Measurements from ENCODE around the gene INPP5D.

INPP5D gene

DNA sequence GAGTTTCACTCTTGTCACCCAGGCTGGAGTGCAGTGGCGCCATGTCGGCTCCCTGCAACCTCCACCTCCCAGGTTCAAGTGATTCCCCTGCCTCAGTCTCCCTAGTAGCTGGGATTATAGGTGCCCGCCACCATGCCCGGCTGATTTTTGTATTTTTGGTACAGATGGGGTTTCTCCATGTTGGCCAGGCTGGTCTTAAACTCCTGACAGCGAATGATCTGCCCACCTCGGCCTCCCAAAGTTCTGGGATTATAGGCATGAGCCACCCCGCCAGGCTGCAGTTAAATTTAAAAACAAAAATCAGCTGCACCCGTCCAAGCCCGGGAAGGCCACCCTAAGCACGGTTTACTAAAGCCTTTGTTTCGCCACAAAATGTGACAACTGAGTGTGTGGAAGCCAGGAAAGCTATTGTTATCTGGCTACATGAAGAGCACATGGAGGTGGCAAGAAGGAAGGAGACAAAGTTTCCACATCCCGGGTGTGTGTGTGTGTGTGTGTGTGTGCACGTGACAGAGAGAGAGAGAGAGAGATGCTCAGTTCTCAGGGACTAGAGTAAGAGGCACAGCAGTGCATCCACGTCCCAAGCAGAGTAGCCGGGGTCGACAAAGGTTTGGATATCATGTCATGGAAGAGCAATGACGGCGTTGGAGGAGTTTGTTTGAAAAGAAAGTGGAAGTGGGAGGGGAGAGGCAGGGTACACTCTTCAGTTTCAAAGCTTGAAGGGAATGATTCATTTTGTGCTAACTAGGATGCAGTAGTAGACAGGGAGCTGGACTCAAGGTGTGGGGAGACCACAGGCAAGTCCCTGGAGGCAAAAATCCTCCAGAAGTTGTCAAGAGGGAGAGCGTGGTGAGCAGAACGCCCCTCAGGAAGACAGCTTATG is 20.1 kb downstream of the INPP5D start:
- no peak overlapping the region for H2AFZ ChIP-seq (ENCODE audit: low read length, unreplicated experiment)
- no peak overlapping the region for H3K4me3 ChIP-seq (ENCODE audit: low read depth, low read length)
- H3K4me1 ChIP-seq (ENCODE audit: control insufficient read depth, insufficient read depth, low read length, unreplicated experiment) = no peaks in the 10 kb centered on the region
- no peaks in the 10 kb centered on the region for H3K36me3 ChIP-seq (ENCODE audit: insufficient read depth, low read length)
- H3K27me3 ChIP-seq (ENCODE audit: insufficient read depth, low read length) = peaks cover 28% of the 10 kb centered on the region
- no peak overlapping the region for H3K27ac ChIP-seq (ENCODE audit: low read depth, low read length)
- H3K79me2 ChIP-seq (ENCODE audit: control insufficient read depth, insufficient read depth, low read length, unreplicated experiment) = no peaks in the 10 kb centered on the region

DNA sequence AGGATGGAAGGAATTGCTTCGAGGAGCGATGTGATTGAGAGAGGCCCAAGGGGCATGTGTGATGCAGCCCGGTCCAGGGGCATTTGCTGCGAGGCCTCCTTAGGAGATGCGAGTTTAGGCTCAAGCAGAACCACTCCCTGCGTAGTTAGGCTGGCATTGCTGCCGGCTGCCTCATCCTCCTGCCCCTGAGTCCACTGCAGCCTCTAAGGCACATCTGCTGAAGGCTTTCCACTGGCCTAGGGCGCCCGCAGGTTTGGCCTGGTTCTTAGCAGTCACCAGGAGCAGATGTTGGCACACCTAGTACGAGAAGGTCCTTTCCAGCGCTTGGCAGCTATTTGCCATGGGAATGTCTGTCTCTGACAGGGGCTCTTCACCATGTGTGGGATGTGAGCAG is 20.7 kb downstream of the INPP5D start:
- Histone ChIP-seq H3K27ac (ENCODE audit: low read depth, low read length) (no peak overlapping the region), H3K27me3 (ENCODE audit: insufficient read depth, low read length) (peaks cover 27% of the 10 kb centered on the region), H3K4me3 (ENCODE audit: low read depth, low read length) (no peak overlapping the region), H3K36me3 (ENCODE audit: insufficient read depth, low read length) (no peaks in the 10 kb centered on the region), H3K4me1 (ENCODE audit: control insufficient read depth, insufficient read depth, low read length, unreplicated experiment) (no peaks in the 10 kb centered on the region), H3K79me2 (ENCODE audit: control insufficient read depth, insufficient read depth, low read length, unreplicated experiment) (no peaks in the 10 kb centered on the region), H2AFZ (ENCODE audit: low read length, unreplicated experiment) (no peak overlapping the region)

DNA sequence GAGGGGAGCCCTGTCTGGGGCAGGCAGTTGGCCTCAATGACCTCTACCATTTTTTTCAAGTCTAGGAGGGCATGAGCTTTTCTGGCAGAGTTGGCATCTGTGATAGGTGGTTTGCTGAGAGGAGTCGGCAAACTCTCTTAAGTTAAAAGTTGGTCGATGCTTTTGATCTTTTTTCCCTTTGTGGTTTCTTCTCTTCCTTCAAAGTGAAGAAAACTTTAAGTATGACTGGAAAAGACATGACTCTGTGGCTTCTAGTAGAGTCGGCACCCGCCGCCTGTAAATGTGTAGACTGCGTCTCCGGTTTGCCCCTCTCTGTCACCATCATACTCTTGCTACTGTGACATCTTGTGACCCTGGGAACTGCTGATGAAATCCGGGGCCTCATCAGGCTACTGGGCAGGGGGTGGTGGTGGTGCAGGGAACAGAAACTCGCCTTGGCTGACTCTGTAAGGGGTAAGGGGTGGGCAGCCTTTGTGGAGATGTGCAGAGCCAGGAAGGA is 21.1 kb downstream of the INPP5D start:
- H3K27ac ChIP-seq (ENCODE audit: low read depth, low read length) = no peak overlapping the region
- peaks cover 22% of the 10 kb centered on the region for H3K27me3 ChIP-seq (ENCODE audit: insufficient read depth, low read length)
- no peak overlapping the region for H3K4me3 ChIP-seq (ENCODE audit: low read depth, low read length)
- no peaks in the 10 kb centered on the region for H3K36me3 ChIP-seq (ENCODE audit: insufficient read depth, low read length)
- H3K79me2 ChIP-seq (ENCODE audit: control insufficient read depth, insufficient read depth, low read length, unreplicated experiment) = no peaks in the 10 kb centered on the region
- H2AFZ ChIP-seq (ENCODE audit: low read length, unreplicated experiment) = no peak overlapping the region
- no peaks in the 10 kb centered on the region for H3K4me1 ChIP-seq (ENCODE audit: control insufficient read depth, insufficient read depth, low read length, unreplicated experiment)

DNA sequence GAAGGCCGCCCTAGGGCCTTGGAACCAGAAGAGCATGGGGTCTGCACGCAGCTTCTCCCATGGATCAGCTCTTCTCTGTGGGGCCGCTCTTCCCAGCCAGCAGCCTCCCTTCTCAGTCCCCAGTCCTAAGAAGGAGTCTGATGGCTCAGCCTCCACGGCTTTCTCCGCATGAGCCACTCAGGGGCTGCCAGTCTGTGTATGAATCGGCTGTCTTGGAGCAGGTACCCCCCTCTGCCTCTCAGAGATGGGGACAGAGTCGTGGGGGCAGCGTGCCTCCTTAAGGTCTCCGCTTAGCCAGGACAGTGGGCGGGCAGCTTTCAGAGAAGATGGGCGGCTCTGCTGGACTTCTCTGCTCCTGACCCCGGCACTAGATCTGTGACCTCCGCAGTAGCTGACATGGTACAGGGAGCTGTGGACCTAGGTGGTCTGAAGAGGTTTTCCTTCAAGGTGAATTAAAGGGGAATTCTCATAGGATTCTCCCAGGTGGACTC is 21.6 kb downstream of the INPP5D start:
- Histone ChIP-seq H3K4me1 (ENCODE audit: control insufficient read depth, insufficient read depth, low read length, unreplicated experiment) (peaks cover 2% of the 10 kb centered on the region), H3K4me3 (ENCODE audit: low read depth, low read length) (no peak overlapping the region), H3K27me3 (ENCODE audit: insufficient read depth, low read length) (peaks cover 19% of the 10 kb centered on the region), H3K27ac (ENCODE audit: low read depth, low read length) (no peak overlapping the region), H2AFZ (ENCODE audit: low read length, unreplicated experiment) (no peak overlapping the region), H3K36me3 (ENCODE audit: insufficient read depth, low read length) (no peaks in the 10 kb centered on the region), H3K79me2 (ENCODE audit: control insufficient read depth, insufficient read depth, low read length, unreplicated experiment) (no peaks in the 10 kb centered on the region)

DNA sequence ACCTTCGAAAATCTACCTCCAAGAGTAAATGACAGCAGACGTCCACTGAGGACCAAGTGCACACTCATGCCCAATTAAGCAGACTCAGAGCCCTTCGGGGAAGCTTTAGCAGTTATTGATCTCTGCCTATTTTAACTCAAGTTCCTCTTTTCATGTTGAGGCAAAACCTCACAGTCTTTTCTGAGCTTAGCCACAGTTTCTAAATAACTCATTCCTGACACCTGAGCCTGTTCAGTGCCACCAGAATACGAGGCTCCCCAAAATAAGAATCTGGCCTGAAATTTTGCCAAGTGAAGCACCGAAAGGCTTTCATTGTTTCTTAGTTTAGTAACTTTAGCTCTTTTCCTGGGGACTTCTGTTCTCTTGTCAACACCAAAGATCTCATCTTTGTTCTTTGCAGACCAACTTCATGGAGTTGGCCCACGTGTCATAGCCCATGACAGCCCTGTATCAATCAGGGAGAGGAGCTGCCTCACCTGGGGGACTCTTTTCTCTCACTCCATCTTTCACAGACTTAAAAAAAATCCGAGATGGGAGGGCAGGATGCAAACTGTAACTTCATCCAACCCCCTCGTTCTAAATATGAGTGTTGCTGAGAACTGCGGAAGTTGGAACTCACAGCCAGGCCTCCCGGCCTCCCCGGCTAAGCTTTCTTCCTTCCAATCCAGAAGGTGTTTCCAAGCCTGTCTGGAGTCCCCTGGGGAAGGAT is 22.2 kb downstream of the INPP5D start:
- H3K4me3 ChIP-seq (ENCODE audit: low read depth, low read length) = no peak overlapping the region
- no peak overlapping the region for H2AFZ ChIP-seq (ENCODE audit: low read length, unreplicated experiment)
- no peak overlapping the region for H3K27ac ChIP-seq (ENCODE audit: low read depth, low read length)
- no peaks in the 10 kb centered on the region for H3K79me2 ChIP-seq (ENCODE audit: control insufficient read depth, insufficient read depth, low read length, unreplicated experiment)
- H3K4me1 ChIP-seq (ENCODE audit: control insufficient read depth, insufficient read depth, low read length, unreplicated experiment) = peaks cover 3% of the 10 kb centered on the region
- peaks cover 17% of the 10 kb centered on the region for H3K27me3 ChIP-seq (ENCODE audit: insufficient read depth, low read length)
- H3K36me3 ChIP-seq (ENCODE audit: insufficient read depth, low read length) = no peaks in the 10 kb centered on the region

DNA sequence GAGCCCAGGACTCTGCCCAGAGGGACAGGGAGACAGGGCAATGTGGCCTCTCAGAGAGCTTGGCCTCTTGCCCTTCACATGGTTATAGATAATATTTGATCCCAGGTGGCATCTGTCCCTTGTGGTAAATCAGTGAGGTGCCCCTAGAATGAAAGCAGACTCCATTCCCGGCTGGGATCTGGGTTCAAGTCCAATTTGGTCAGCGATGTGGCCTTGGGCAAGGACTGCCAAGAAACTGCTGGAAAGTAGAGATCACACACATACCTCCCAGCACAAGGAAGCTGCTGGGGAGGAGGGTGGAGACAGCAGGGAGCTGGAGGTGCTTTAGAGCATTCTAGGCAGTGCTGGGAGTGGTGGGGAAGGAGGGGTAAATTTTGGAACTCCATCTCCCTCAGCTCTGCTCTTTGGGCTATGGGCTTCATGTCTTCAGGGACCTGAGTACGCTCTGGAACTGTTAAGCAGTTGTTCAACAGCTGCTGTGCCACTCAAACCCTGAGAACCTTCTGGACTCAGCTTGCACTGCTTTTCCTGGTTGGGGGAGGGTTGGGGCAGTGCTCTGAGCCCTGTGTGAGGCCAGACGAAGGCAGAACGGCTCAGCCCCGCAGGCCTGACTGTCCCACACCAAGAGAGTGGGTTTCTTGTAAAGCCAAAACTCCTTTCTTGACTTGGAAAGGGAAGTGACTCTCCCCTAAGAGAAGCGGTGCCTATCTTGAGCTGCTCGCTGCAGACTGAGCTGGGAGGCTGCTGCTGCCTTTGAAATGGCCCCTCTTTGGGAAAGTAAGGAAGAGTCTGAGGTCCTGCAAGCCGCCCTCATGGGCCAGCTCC is 23.0 kb downstream of the INPP5D start:
- no peaks in the 10 kb centered on the region for H3K79me2 ChIP-seq (ENCODE audit: control insufficient read depth, insufficient read depth, low read length, unreplicated experiment)
- H3K27me3 ChIP-seq (ENCODE audit: insufficient read depth, low read length) = peaks cover 17% of the 10 kb centered on the region
- H3K4me1 ChIP-seq (ENCODE audit: control insufficient read depth, insufficient read depth, low read length, unreplicated experiment) = peaks cover 3% of the 10 kb centered on the region
- H2AFZ ChIP-seq (ENCODE audit: low read length, unreplicated experiment) = no peak overlapping the region
- no peak overlapping the region for H3K4me3 ChIP-seq (ENCODE audit: low read depth, low read length)
- no peaks in the 10 kb centered on the region for H3K36me3 ChIP-seq (ENCODE audit: insufficient read depth, low read length)
- H3K27ac ChIP-seq (ENCODE audit: low read depth, low read length) = no peak overlapping the region

DNA sequence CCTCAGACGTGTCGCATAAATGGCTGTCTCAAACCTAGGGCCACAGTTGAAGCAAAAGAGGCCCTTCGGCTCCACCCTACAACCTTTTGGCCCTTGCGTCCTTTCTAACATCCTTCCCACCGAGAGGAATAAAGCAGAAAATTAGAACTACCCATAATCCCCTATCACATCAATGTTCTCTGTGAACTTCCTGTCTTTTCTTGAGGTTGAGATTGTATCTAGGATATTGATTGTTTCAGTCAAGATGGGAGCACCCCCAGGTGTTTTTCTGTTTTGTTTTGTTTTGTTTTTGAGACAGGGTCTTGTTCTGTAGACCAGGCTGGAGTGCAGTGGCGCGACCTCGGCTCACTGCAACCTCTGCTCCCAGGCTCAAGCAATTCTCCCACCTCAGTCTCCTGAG is 23.6 kb downstream of the INPP5D start:
- Histone ChIP-seq H3K79me2 (ENCODE audit: control insufficient read depth, insufficient read depth, low read length, unreplicated experiment) (no peaks in the 10 kb centered on the region), H3K4me1 (ENCODE audit: control insufficient read depth, insufficient read depth, low read length, unreplicated experiment) (peaks cover 3% of the 10 kb centered on the region), H3K4me3 (ENCODE audit: low read depth, low read length) (no peak overlapping the region), H3K27ac (ENCODE audit: low read depth, low read length) (no peak overlapping the region), H2AFZ (ENCODE audit: low read length, unreplicated experiment) (no peak overlapping the region), H3K36me3 (ENCODE audit: insufficient read depth, low read length) (no peaks in the 10 kb centered on the region), H3K27me3 (ENCODE audit: insufficient read depth, low read length) (peaks cover 17% of the 10 kb centered on the region)

DNA sequence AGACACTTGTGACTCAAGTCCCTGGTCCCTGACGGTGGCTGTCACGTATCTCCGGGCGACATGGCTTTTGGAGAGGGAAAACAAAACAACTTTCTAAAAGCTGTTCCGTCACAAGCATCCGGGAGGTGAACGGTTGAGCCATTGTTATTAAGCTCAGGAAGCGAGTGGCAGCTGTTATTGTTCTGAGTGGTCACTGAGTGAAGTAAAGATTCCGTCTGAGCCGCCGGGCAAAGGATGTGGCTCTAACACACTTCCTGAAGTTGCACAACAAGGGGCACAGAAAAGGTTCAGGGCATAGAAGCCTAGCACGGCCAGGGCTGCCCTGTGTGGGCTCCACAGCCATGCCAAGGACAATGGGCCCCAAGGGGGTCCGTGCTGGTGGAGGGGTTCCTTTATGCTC is 24.3 kb downstream of the INPP5D start:
- H3K36me3 ChIP-seq (ENCODE audit: insufficient read depth, low read length) = no peaks in the 10 kb centered on the region
- H3K4me1 ChIP-seq (ENCODE audit: control insufficient read depth, insufficient read depth, low read length, unreplicated experiment) = peaks cover 3% of the 10 kb centered on the region
- peaks cover 17% of the 10 kb centered on the region for H3K27me3 ChIP-seq (ENCODE audit: insufficient read depth, low read length)
- no peak overlapping the region for H2AFZ ChIP-seq (ENCODE audit: low read length, unreplicated experiment)
- no peaks in the 10 kb centered on the region for H3K79me2 ChIP-seq (ENCODE audit: control insufficient read depth, insufficient read depth, low read length, unreplicated experiment)
- H3K4me3 ChIP-seq (ENCODE audit: low read depth, low read length) = no peak overlapping the region
- H3K27ac ChIP-seq (ENCODE audit: low read depth, low read length) = no peak overlapping the region

DNA sequence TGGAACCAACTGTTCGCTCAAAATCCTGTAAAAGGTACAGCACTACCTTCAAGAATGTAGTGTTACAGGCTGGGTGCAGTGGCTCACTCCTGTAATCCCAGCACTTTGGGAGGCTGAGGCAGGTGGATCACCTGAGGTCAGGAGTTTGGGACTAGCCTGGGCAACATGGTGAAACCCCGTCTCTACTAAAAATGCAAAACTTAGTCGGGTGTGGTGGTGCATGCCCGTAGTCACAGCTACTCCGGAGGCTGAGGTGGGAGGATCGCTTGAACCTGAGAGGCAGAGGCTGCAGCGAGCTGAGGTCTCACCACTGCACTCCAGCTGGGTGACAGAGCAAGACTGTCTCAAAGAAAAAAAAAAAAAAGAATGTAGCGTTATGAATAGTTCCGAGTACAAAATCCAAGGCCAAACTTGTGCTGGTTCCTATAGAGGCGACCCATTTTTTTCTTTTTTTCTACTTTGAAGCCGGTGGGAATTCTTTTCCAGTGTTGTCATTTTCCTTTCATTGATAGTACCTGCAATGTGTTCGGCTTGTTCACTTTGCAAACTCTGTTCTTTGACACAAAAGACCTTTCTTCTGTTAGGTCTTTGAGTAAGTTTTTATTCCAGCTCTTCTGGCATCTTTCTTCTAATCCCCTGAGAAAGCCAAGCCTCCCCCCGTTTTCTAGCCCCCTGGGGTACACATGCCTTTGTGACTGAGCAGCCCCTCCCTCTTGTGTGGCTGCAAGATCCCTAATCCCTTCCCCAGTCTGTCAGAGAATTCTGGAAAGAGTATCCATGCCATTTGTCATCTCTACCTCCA is 25.1 kb downstream of the INPP5D start:
- no peak overlapping the region for H2AFZ ChIP-seq (ENCODE audit: low read length, unreplicated experiment)
- H3K27ac ChIP-seq (ENCODE audit: low read depth, low read length) = no peak overlapping the region
- H3K36me3 ChIP-seq (ENCODE audit: insufficient read depth, low read length) = no peaks in the 10 kb centered on the region
- no peaks in the 10 kb centered on the region for H3K79me2 ChIP-seq (ENCODE audit: control insufficient read depth, insufficient read depth, low read length, unreplicated experiment)
- H3K4me1 ChIP-seq (ENCODE audit: control insufficient read depth, insufficient read depth, low read length, unreplicated experiment) = peaks cover 3% of the 10 kb centered on the region
- H3K27me3 ChIP-seq (ENCODE audit: insufficient read depth, low read length) = peaks cover 17% of the 10 kb centered on the region
- H3K4me3 ChIP-seq (ENCODE audit: low read depth, low read length) = no peak overlapping the region

DNA sequence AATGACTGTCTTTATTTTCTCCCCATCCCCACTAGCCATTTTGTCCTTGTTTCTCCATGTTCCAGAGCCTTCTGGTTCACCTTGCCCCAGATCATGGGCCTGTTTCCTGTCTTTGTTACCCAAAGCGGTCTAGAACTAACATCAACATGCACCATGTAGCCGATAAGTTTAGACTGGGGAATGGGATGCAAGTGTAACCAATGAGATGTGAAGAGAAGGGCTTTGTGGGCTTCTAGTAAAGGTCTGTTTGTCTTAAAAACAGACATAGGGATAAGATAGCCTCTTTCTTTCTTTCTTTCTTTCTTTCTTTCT is 25.7 kb downstream of the INPP5D start:
- no peak overlapping the region for H2AFZ ChIP-seq (ENCODE audit: low read length, unreplicated experiment)
- H3K79me2 ChIP-seq (ENCODE audit: control insufficient read depth, insufficient read depth, low read length, unreplicated experiment) = no peaks in the 10 kb centered on the region
- peaks cover 3% of the 10 kb centered on the region for H3K4me1 ChIP-seq (ENCODE audit: control insufficient read depth, insufficient read depth, low read length, unreplicated experiment)
- no peak overlapping the region for H3K4me3 ChIP-seq (ENCODE audit: low read depth, low read length)
- H3K27ac ChIP-seq (ENCODE audit: low read depth, low read length) = no peak overlapping the region
- no peaks in the 10 kb centered on the region for H3K36me3 ChIP-seq (ENCODE audit: insufficient read depth, low read length)
- H3K27me3 ChIP-seq (ENCODE audit: insufficient read depth, low read length) = peaks cover 16% of the 10 kb centered on the region
